Coronary artery (tissue), 2 donors: Measurements from ENCODE around the gene MAPK8.

Experiments used
- DNase-seq: peaks from one replicate; pipeline ENCODE4 v3.0.0-alpha.2; 2017; ENCODE audit warnings: low spot score
- H3K27ac ChIP-seq, 2 donors: fragments of 200-600 bp; sonication (generic); one replicate each; pipeline ENCODE4 v1.5.1; 2016 to 2019
- H3K4me3 ChIP-seq: fragments of 200-600 bp; sonication (generic); 2 replicates; pipeline ENCODE4 v1.5.1; 2016; ENCODE audit warnings: mild to moderate bottlenecking, moderate library complexity
- CTCF ChIP-seq: fragments of 200-600 bp; sonication (generic); IDR thresholded peaks from one replicate; pipeline ENCODE4 v1.5.1; 2019; ENCODE audit warnings: antibody characterized with exemption

Gene MAPK8

GRCh38 chr10:48306265-48306869 lies at the start of gene MAPK8:
Gene MAPK8, plus strand, starts transcription at chr10:48306677. Its CDS starts 94,984 bp downstream, at chr10:48401661.
- DNase-seq = peak; percentile 93
- Histone ChIP-seq H3K27ac (peak within 1 kb of the TSS; percentile 90 to 91), H3K4me3 (peak within 1 kb of the TSS; percentile 80)
- no peak for TF ChIP-seq CTCF

GRCh38 chr10:48257407-48257961 lies 49.0 kb upstream of the MAPK8 start:
- no peak overlapping the region for H3K4me3 ChIP-seq
- no peak for DNase-seq
- TF ChIP-seq CTCF = no peak
- H3K27ac ChIP-seq = no peak overlapping the region

GRCh38 chr10:48258105-48258504 lies 48.4 kb upstream of the MAPK8 start:
- no peak for TF ChIP-seq CTCF
- no peak for DNase-seq
- Histone ChIP-seq H3K27ac (no peak overlapping the region), H3K4me3 (no peak overlapping the region)

GRCh38 chr10:48266528-48266927 lies 39.9 kb upstream of the MAPK8 start:
- H3K4me3 ChIP-seq = no peak overlapping the region
- DNase-seq = no peak
- TF ChIP-seq CTCF = no peak
- H3K27ac ChIP-seq = no peak overlapping the region

GRCh38 chr10:48271047-48271730 lies 35.3 kb upstream of the MAPK8 start:
- no peak for TF ChIP-seq CTCF
- no peak overlapping the region for H3K4me3 ChIP-seq
- no peak for DNase-seq
- H3K27ac ChIP-seq = no peak overlapping the region

GRCh38 chr10:48272682-48273081 lies 33.8 kb upstream of the MAPK8 start:
- no peak overlapping the region for H3K4me3 ChIP-seq
- no peak for TF ChIP-seq CTCF
- no peak for DNase-seq
- H3K27ac ChIP-seq = no peak overlapping the region

GRCh38 chr10:48273741-48274140 lies 32.7 kb upstream of the MAPK8 start:
- no peak overlapping the region for H3K4me3 ChIP-seq
- no peak for DNase-seq
- no peak overlapping the region for H3K27ac ChIP-seq
- TF ChIP-seq CTCF = no peak
